Loucy (cell line): Measurements from ENCODE around the gene MT1A.

ENCODE experiments used
- H2AFZ ChIP-seq: fragments of 200-600 bp; sonication (generic); 2 replicates; pipeline ENCODE4 v1.6.0; 2016; ENCODE audit warnings: antibody characterized with exemption, mild to moderate bottlenecking, low read length, moderate library complexity
- H3F3A ChIP-seq: fragments of 200-600 bp; 2 replicates; pipeline ENCODE4 v1.6.0; 2016; ENCODE audit warnings: antibody characterized with exemption, low read depth, mild to moderate bottlenecking
- H3K27me3 ChIP-seq: fragments of 200-600 bp; sonication (generic); 2 replicates; pipeline ENCODE4 v1.6.1; 2014; ENCODE audit warnings: low read length, mild to moderate bottlenecking; ENCODE audit not compliant: insufficient read depth, poor library complexity, severe bottlenecking
- H3K36me3 ChIP-seq: fragments of 200-600 bp; sonication (generic); 2 replicates; pipeline ENCODE4 v1.6.1; 2016; ENCODE audit warnings: low read length; ENCODE audit not compliant: insufficient read depth
- H3K4me1 ChIP-seq: fragments of 200-600 bp; sonication (generic); 2 replicates; pipeline ENCODE4 v1.5.1; 2014; ENCODE audit warnings: low read length, mild to moderate bottlenecking; ENCODE audit not compliant: insufficient read depth, poor library complexity, severe bottlenecking
- H3K4me2 ChIP-seq: fragments of 200-600 bp; sonication (generic); 2 replicates; pipeline ENCODE4 v1.6.0; 2014; ENCODE audit warnings: antibody characterized with exemption, low read length, low read depth, mild to moderate bottlenecking; ENCODE audit not compliant: poor library complexity, severe bottlenecking
- H3K4me3 ChIP-seq: fragments of 200-600 bp; sonication (generic); 2 replicates; pipeline ENCODE4 v1.5.1; 2014; ENCODE audit warnings: low read length, mild to moderate bottlenecking, mixed read lengths; ENCODE audit not compliant: poor library complexity, severe bottlenecking
- H3K79me2 ChIP-seq: fragments of 200-600 bp; sonication (generic); 2 replicates; pipeline ENCODE4 v1.6.1; 2014; ENCODE audit warnings: low read length; ENCODE audit not compliant: insufficient read depth
- H3K9ac ChIP-seq: fragments of 200-600 bp; sonication (generic); 2 replicates; pipeline ENCODE4 v1.6.0; 2014; ENCODE audit warnings: mild to moderate bottlenecking, low read depth, low read length, moderate library complexity; ENCODE audit not compliant: poor library complexity, severe bottlenecking
- H3K9me2 ChIP-seq: fragments of 200-600 bp; sonication (generic); replicated peaks from 2 replicates; pipeline ENCODE4 v1.6.1; 2016; ENCODE audit warnings: low read depth, low read length, mixed read lengths
- H3K9me3 ChIP-seq: fragments of 200-600 bp; sonication (generic); 2 replicates; pipeline ENCODE4 v1.6.1; 2014; ENCODE audit warnings: mild to moderate bottlenecking, antibody characterized with exemption, low read length, low read depth; ENCODE audit not compliant: insufficient read depth
- H4K20me1 ChIP-seq: fragments of 200-600 bp; sonication (generic); 2 replicates; pipeline ENCODE4 v1.6.0; 2014; ENCODE audit warnings: antibody characterized with exemption, low read length, mild to moderate bottlenecking; ENCODE audit not compliant: insufficient read depth, poor library complexity, severe bottlenecking
- CTCF ChIP-seq: fragments of 200-600 bp; sonication (generic); conservative IDR thresholded peaks from 2 replicates; pipeline ENCODE4 v1.5.1; 2014; ENCODE audit warnings: mild to moderate bottlenecking, antibody characterized with exemption, low read length
- EZH2phosphoT487 ChIP-seq: fragments of 200-600 bp; IDR thresholded peaks from 2 replicates; pipeline ENCODE4 v1.6.1; 2018; ENCODE audit warnings: antibody characterized with exemption, mild to moderate bottlenecking, moderate library complexity, borderline replicate concordance

The MT1A gene

GRCh38 chr16:56647641-56648431 is 9.4 kb downstream of the MT1A start:
- TF ChIP-seq EZH2phosphoT487 (no peak), CTCF (no peak)
- Histone ChIP-seq H3K4me2 (no peak overlapping the region), H3K27me3 (no peaks in the 10 kb centered on the region), H3K4me3 (no peak overlapping the region), H3F3A (no peaks in the 10 kb centered on the region), H3K9ac (no peak overlapping the region), H3K79me2 (no peaks in the 10 kb centered on the region), H4K20me1 (no peaks in the 10 kb centered on the region), H3K36me3 (no peaks in the 10 kb centered on the region), H3K9me2 (no peaks in the 10 kb centered on the region), H3K4me1 (no peaks in the 10 kb centered on the region), H3K9me3 (no peaks in the 10 kb centered on the region), H2AFZ (no peak overlapping the region)

- TF ChIP-seq CTCF: no peak
- TF ChIP-seq EZH2phosphoT487: no peak
- Histone ChIP-seq H3K4me2 (no peak overlapping the region), H3K4me1 (no peaks in the 10 kb centered on the region), H3F3A (no peaks in the 10 kb centered on the region), H3K79me2 (no peaks in the 10 kb centered on the region), H3K4me3 (no peak overlapping the region), H4K20me1 (no peaks in the 10 kb centered on the region), H3K27me3 (no peaks in the 10 kb centered on the region), H3K9ac (no peak overlapping the region), H2AFZ (no peak overlapping the region), H3K36me3 (no peaks in the 10 kb centered on the region), H3K9me2 (no peaks in the 10 kb centered on the region), H3K9me3 (no peaks in the 10 kb centered on the region)
Measured at GRCh38 chr16:56649271-56649670, 10.8 kb downstream of the MT1A start.

- no peaks in the 10 kb centered on the region for H4K20me1 ChIP-seq
- no peak overlapping the region for H3K4me2 ChIP-seq
- no peaks in the 10 kb centered on the region for H3K27me3 ChIP-seq
- no peak for TF ChIP-seq EZH2phosphoT487
- no peak for TF ChIP-seq CTCF
- no peaks in the 10 kb centered on the region for H3K9me2 ChIP-seq
- H2AFZ ChIP-seq: no peak overlapping the region
- H3K79me2 ChIP-seq: no peaks in the 10 kb centered on the region
- H3K36me3 ChIP-seq: no peaks in the 10 kb centered on the region
- H3K4me3 ChIP-seq: no peak overlapping the region
- H3F3A ChIP-seq: no peaks in the 10 kb centered on the region
- H3K9ac ChIP-seq: no peak overlapping the region
- H3K9me3 ChIP-seq: no peaks in the 10 kb centered on the region
- H3K4me1 ChIP-seq: no peaks in the 10 kb centered on the region
Measured at GRCh38 chr16:56649820-56650219, 11.4 kb downstream of the MT1A start.
